Lower leg skin (tissue), 4 donors: ENCODE measurements around the gene SH3BP5L. TPM values are rescaled to one million over a fixed set of nuclear protein-coding genes. Genes with fewer than 3 reads are reported as not detected.
A peak's percentile ranks its signal among the peaks of the same experiment; 100 is the strongest.
"Not testable (repeated sequence)": the region's sequence is repeated elsewhere in the genome, so short reads cannot be mapped to it uniquely, and the experiment has no call there.

ENCODE experiments used
- DNase-seq, 2 donors: peaks; one replicate each; pipeline ENCODE4 v3.0.0-alpha.2; 2019; ENCODE audit warnings: low spot score in 2 of 2
- H3K4me3 ChIP-seq: fragments of 200-600 bp; sonication (generic); 2 replicates; pipeline ENCODE4 v1.5.1; 2017; ENCODE audit warnings: mild to moderate bottlenecking, low read depth; ENCODE audit not compliant: poor library complexity, severe bottlenecking
- POLR2A ChIP-seq, 2 donors: fragments of 450-650 bp; IDR thresholded peaks; one replicate each; pipeline ENCODE4 v1.6.1; 2016 to 2017; ENCODE audit warnings: antibody characterized with exemption in 2 of 2, mild to moderate bottlenecking in 1 of 2, moderate library complexity in 1 of 2
- WGBS, 2 donors: methylation state at CpG; one replicate each; pipeline ENCODE4 v1.1.5; 2018; 5-methylcytosine and 5-hydroxymethylcytosine counted together
- intact Hi-C: fragments of 100-400 bp; cut with DNase I; formaldehyde crosslinking; loops from one replicate; pipeline ENCODE4 v1.15.0; 2023; ENCODE audit warnings: low total_unique reads
- total RNA-seq, 4 donors: library from RNA; depleted of rRNA; stranded (reverse); fragments of >200 nt; gene quantifications; one replicate each; pipeline ENCODE4 v1.1.0, GENCODE V29; 2016
- TF ChIP-seq, protein P1 (sequence below), 3 donors: fragments of 450-650 bp; IDR thresholded peaks; one replicate each; pipeline ENCODE4 v1.5.1; 2016; ENCODE audit warnings: antibody characterized with exemption in 3 of 3, mild to moderate bottlenecking in 3 of 3, moderate library complexity in 2 of 3

The SH3BP5L gene
- total RNA-seq, 4 donors from 2014 or later = 31.4 to 45.4 (median 33.9) TPM

DNA sequence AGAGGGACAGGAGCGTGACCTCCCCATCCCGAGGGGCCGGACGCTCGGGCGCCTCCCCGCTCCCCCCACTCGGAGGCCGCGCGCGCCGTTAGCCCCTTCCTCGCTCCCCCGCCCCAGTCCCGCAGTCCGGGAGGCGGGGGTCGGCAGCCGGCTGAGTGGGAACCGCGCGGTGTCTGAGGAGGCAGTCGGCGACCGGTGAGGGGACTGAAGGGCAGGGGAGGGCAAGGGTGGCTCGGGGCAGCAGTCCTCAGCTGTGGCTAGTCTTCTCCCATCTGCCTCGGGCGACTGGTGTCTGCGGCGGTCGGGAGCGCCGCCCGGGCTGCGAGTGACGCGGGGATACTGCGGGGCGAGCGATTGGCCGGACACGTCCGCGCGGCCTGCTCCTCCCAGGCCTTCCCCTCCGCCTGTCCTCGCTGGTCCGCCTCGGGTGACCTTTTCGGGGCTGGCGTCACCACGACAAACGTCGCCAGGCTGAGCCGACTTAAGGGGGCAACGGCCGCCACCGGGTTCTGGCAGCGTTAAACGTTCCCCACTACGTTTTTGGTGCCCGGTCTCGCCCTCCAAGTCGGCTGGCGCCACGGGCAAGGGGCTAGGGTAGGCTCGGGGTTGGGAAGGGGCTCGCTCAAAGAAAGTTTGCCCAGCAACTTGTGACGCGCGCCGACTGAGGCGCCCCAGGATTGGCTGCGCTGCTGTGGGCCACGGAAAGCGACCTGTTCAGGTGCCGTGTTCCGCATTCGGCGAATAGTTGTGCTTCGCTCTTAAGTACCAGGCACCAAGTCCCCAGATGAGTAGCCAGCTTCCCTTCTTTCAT lies 12.8 kb upstream of the SH3BP5L start:
- DNase-seq = peak; percentile 88 to 97
- intact Hi-C loops = no loop called here
- H3K4me3 ChIP-seq = peak overlapping the region; percentile 76
- WGBS, 2 donors = 0% methylated on average over 34 to 43 of the region's 82 CpGs
- TF ChIP-seq, protein P1, sequence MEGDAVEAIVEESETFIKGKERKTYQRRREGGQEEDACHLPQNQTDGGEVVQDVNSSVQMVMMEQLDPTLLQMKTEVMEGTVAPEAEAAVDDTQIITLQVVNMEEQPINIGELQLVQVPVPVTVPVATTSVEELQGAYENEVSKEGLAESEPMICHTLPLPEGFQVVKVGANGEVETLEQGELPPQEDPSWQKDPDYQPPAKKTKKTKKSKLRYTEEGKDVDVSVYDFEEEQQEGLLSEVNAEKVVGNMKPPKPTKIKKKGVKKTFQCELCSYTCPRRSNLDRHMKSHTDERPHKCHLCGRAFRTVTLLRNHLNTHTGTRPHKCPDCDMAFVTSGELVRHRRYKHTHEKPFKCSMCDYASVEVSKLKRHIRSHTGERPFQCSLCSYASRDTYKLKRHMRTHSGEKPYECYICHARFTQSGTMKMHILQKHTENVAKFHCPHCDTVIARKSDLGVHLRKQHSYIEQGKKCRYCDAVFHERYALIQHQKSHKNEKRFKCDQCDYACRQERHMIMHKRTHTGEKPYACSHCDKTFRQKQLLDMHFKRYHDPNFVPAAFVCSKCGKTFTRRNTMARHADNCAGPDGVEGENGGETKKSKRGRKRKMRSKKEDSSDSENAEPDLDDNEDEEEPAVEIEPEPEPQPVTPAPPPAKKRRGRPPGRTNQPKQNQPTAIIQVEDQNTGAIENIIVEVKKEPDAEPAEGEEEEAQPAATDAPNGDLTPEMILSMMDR (IDR thresholded peaks at IDR 0.05) = no peak
- TF ChIP-seq POLR2A (IDR thresholded peaks at IDR 0.05) = no peak

DNA sequence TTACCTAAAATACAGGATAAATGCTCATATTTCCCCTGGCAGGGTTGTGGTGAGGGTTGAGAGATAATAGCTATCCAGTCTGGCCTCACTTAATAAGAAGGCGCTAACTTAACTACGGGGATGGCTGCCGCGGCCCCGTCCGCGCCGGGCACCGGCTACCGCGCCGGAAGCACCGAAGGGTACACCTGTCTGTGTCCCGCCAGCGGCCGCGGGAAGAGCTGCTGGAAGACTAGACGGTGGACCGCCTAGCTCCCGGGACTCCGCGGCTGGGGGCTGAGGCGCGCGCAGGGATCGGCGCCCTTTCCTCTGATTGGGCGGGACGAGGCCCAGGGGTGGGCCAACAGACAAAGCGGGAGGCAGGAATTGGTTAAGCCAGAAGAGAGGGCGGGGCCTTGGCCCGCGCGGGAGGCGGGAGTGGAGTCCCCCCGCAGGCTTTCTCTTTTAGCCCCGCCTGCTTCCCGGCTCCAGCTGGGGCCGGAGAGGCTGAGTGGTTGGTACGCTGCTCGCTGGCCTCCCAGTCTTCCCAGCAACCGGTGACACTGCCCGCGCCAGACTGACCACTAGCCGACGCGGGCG lies 12.2 kb upstream of the SH3BP5L start, which contains the start of gene ZNF672:
TSS of gene ZNF672 (plus strand) at position 444 of the 576 bp plus-strand sequence. CDS start 9,051 bp downstream, outside the sequence.
- intact Hi-C loops = no loop called here
- 0 to 1% methylated on average over 47 to 48 of the region's 48 CpGs for WGBS, 2 donors

DNA sequence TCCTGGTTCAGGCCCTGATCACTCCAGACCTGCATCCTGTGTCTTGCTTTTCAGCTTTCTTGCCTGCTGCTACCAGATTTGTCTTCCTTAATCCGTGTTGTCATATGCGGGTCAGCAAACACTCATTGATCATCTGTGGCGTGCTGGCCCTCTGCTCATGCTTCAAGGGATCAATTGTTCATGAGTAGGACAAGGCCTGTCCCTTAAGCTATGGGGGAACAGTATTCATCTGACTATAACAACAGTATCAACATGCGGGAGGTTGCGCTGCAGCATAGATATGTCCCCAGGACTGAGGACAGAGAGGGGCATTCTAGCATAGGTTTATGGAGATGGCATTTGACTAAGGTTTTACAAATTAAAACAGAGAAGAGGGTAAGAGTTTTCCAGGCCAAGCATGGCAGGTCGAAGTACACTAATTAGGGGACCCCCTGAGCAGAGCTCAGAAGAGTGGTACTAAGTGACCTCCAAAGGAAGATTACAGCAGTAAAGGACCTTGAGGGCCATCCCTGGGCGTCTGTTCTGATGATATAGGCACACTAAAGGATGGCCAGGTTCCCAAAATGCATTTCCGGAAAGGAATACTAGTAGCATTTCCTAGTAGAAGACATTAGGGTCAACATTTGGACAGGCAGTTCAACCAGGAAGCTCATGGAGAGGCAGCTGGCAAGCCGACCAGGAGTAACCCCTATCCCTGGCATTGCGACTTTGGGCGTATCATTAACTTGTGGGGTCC lies 11.5 kb upstream of the SH3BP5L start:
- peak in 1 of 2 donors; percentile 74 for DNase-seq
- intact Hi-C loops = no loop called here
- WGBS, 2 donors = 50 to 51% methylated on average over 11 of the region's 11 CpGs

More for the DNA sequence above, 12.2 kb upstream of the SH3BP5L start, which contains the start of gene ZNF672:
- TF ChIP-seq POLR2A (IDR thresholded peaks at IDR 0.05) = no peak
- TF ChIP-seq, protein P1 (IDR thresholded peaks at IDR 0.05) = no peak
- DNase-seq = peak; percentile 98 to 100
- H3K4me3 ChIP-seq = peak within 1 kb of the TSS; percentile 76

DNA sequence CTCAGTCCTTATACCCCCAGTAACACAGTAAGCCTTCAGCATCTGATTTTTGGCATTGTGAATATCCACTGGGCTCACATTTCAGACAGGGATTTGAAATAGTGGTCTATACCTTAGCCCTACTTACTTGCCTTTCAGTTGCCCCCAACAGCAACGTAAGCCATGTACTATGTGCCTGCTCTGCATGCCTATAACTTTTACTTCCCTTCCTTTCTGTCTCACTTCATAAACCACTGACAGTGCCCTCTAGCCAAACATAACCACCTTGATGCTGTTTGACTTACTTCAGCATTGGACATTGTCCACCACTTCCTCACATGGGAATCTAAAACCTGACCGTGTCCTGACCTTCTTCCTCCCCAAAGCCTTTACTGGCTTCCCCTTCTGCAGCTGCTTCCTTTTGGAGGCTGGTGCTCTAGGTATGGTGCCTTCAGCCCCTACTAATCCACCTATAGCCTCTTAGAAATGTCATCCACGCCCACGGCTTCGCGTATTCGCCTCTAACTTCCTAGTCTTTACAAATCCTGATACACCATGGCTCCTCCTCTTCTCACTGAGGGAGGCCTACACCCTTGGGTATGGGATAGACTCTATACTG lies 8.7 kb upstream of the SH3BP5L start:
- DNase-seq = peak in 1 of 2 donors; percentile 62
- 61 to 66% methylated on average over 7 of the region's 7 CpGs for WGBS, 2 donors

More for the DNA sequence above, 11.5 kb upstream of the SH3BP5L start:
- peak overlapping the region; percentile 6 for H3K4me3 ChIP-seq
- no peak for TF ChIP-seq POLR2A (IDR thresholded peaks at IDR 0.05)
- TF ChIP-seq, protein P1 (IDR thresholded peaks at IDR 0.05) = no peak

DNA sequence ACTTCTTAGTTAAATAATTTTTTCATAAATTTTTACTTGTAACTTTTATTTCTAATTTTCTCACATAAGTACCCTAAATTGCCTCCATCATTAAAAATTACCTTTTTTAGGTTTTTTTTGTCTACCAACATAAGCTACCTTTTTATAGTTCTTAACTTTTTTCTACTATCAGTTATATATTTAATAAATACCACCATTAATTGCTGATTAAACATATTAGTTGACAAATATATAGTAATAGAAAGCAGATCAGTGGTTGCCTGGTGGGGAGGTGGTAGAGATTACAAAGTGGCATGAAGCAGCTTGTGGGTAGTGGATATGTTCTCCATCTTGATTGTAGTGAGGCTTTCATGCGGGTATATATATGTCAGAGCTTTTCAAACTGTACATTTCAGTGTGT lies 6.1 kb upstream of the SH3BP5L start:
- intact Hi-C loops = no loop called here
- WGBS, 2 donors = 91 to 96% methylated on average over 1 of the region's 1 CpG
- no peak overlapping the region for H3K4me3 ChIP-seq
- no peak for DNase-seq
- TF ChIP-seq POLR2A (IDR thresholded peaks at IDR 0.05) = no peak
- TF ChIP-seq, protein P1 (IDR thresholded peaks at IDR 0.05) = no peak

More for the DNA sequence above, 8.7 kb upstream of the SH3BP5L start:
- no peak overlapping the region for H3K4me3 ChIP-seq
- TF ChIP-seq POLR2A (IDR thresholded peaks at IDR 0.05) = no peak
- TF ChIP-seq, protein P1 (IDR thresholded peaks at IDR 0.05) = no peak
- intact Hi-C loops = no loop called here

DNA sequence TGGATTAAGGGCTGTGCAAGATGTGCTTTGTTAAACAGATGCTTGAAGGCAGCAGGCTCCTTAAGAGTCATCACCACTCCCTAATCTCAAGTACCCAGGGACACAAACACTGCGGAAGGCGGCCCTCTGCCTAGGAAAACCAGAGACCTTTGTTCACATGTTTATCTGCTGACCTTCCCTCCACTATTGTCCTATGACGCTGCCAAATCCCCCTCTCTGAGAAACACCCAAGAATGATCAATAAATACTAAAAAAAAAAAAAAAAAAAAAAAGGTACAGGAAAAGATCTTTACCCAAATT lies 5.0 kb upstream of the SH3BP5L start:
- H3K4me3 ChIP-seq, intact Hi-C loops: not testable (repeated sequence)
- peak in 1 of 2 donors; percentile 43 for DNase-seq
- 77 to 81% methylated on average over 3 of the region's 3 CpGs for WGBS, 2 donors
